SKM-1 treated with dmso at 0.1 percent for 144 hours (cell line): Measurements from ENCODE around the gene MARCHF9.

Experiments
- DNase-seq: peaks from one replicate; lab custom pipeline; 2025; ENCODE audit not compliant: unreplicated experiment; lab: John Stamatoyannopoulos, UW

The MARCHF9 gene

DNA sequence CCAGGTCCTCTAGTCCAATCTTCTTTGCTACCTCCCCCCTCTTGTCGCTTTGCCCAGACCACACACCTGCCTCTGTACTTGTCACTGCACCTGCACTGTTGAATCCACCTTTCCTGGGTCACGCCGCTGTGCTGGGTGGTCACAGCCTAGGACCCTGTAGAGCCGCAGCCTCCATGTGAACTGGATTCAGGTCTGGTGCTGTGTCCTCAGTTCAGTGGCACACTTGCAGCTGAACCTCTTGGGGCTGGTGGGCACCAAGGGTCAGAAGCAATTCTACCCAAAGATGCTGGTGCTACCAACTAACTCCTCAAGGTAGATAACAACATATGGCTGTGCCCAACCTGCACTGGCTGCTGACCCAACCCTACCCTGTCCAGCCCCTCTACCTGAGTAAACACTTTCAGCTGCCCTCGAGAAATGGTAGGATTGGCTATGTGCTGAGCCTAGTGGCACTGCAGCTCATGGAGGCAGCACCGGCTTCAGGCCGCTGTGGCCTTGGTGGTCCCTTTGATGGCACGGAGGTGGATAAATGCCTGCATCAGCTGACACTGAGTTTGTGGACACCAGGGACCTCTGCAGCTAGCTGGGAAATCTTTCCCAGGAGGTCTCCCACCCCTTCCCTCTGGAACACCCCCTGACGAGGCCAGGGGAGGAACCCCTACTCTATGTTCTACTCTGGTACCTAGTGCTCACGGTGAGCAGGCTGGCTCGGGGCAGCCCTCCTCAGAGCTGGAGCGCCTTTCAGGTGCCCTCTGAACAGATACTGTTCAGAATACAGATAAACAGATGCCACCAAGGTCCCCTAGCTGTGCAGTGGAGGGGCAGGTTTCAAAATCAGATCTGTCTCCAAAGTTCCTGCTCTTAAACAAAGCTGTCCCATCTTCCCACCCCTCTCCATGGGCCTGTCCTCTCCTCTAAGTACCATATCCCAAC lies 30.6 kb upstream of the MARCHF9 start:
- DNase-seq, result no peak

DNA sequence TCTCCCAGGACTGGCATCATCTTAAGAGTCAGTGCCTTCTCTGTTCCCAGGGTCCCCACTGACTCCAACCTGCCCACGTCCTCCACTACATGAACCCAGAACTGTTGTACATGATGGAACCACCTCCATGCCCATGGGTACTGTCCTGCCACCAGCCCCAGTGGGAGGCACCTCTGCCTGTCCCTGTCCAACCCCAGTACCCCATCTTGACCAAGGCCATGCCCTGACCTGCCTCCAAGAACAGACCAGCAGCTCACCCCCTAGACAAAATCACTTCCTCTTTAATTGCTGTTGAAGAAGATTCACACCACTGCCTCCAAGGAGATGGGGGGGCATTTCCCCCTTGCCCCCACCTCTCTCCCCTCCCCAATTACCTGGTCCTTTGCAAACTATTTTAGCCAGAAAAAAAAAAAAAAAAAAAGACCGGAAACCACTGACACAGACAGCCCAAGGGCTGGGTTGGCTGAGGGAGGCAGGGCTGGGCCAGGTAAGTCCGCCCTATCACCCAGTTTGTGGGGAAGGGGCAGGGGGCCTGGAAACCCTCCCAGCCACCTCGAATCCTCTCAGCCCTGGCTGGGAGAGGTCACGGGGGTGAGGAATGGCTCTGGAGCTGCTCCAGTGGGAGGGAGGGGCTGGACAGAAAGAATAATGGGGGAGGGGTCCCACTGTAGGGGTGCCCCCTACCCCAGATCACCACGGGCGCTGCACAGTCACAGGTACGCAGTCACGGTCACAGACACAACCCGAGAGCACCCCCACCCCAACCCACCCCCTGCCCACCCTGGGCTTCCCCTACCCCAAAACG lies 29.8 kb upstream of the MARCHF9 start:
- DNase-seq, result no peak

DNA sequence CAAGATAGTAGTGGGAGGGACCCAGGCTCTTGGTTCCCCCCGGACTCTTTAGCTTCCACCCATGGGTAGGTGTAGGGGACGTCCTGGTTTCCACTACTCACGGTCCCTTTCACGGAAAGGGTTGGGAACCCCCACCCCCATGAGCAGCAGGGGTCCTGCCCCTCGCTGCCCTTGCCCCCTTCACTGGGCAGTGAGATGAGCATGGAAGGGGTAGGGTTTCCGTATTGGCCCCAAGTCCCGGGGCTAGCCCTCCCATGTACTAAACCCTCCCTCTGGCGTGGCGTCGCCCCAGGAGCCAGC lies 29.1 kb upstream of the MARCHF9 start:
- no peak for DNase-seq

DNA sequence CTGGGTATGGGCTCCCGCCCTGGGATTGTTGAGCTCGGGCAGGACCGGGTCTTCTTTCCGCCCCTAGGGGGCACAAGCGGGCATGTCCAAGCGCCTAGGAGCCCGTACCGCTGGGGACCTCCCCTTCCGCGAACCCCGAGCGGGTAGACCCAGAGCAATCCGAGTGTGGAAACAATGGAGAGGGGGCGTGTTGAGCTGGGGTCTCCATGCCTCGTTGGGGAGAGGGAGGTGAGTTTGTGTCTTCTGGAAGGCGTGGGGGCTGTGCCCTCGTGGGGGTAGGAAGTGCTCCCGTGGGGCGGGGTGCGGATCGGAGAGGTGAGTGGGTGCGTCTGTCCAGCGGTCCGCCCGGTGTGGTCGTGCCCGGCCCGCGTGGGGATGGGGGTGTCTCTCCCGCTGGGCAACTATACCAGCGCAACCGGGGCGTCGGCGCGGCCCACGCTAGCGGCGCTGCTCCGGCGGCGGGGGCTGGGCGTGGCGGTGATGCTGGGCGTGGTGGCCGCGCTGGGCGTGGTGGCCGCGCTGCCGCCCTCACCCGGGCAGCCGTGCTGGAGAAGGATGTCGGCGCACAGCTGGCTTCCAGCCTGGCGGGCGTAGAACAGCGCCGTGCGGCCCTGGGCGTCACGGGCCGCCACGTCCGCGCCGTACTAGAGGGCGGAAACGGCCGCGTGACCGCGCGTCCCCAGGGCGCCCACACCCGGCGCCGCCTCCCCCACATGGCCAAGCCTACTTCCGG lies 28.6 kb upstream of the MARCHF9 start:
- DNase-seq, result no peak

DNA sequence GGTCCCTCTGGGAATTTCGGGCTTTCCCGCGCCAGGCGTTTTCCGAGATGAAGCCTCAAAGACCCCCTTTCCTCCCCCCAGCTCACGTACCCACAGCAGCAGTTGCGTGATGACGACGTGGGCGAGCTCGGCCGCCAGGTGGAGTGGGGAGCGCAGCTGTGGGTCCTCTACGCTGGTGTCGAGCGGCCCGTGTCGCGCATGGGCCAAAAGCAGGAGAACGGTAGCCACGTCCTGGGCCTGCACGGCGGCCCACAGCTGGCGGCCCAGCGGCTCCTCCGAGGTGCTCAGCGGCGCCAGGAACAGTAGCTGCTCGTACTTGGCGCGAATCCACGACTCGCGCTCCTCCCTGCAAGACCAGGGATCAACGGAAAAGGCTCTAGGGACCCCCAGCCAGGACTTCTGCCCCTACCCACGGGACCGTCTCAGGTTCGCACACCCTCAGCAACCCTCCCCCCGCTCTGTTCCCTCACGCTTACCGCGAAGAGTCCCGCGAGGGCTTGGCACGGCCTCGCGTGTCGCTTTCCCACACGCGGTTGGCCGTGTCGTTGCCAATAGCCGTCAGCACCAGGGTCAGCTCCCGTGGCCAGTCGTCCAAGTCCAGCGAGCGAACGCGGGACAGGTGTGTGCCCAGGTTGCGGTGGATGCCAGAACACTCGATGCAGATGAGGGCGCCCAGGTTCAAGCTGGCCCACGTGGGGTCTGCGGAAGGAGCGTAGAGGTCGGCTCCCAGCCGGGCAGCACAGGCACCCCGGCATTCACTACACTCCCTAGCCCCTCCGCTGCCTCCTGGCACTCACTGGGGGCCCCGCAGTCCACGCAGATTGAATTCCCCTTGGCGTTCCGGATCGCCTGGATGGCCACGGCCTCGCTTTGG lies 27.8 kb upstream of the MARCHF9 start:
- DNase-seq, result no peak

DNA sequence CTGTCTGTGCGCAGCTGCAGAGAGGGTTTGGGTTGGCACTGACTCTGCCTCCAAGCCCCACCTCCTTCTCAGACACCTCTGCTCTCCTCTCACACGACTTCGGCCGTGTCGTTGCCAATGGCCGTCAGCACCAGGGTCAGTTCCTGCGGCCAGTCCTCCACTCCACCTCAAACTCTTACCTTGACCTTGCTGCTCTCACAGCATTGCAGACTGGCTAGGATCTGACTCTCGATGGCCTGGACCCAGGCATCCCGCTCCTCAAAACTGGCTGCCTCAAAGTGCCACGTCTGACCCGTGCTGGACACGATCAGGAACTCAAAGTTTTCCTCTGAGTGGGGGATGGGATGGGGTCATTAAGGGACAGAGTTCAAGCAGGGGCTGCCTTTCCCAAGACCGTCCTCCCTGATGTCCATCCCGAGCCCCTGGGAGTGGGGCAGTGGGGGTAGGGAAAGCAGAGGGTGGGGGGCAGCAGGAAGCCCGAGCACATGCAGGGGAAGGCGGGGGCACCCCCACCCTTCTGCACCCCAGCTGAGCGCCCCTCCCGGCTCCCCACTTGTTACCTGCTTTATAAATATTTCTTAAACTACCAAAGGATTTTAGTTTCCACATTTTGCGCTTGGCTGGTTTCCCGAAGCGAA lies 27.0 kb upstream of the MARCHF9 start:
- DNase-seq, result no peak

DNA sequence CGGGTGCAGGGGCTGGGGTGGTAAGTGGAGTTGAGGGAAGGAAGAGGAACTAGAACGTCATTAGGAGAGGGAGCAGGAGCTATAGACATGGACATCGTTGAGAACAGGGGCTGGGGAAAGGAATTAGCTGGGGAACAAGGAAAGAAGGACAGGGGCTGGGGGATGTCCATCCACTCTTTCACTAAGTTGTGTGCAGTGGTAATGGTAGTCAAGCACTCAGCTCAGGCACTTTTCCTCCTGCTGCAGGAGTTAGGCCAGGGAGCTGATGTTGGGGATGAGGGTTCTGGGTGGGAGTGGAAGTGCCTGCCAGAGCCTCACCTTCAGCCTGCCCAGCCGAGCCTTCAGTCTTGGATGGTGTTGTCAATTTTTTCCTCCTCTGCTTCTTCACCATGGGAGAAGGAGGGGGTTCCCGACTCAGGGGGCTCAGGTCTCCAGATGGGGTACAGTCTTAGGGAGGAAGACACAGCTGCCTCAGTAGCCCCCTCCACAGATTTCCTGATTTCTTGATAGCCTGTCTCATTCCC lies 25.5 kb upstream of the MARCHF9 start:
- DNase-seq, result no peak

DNA sequence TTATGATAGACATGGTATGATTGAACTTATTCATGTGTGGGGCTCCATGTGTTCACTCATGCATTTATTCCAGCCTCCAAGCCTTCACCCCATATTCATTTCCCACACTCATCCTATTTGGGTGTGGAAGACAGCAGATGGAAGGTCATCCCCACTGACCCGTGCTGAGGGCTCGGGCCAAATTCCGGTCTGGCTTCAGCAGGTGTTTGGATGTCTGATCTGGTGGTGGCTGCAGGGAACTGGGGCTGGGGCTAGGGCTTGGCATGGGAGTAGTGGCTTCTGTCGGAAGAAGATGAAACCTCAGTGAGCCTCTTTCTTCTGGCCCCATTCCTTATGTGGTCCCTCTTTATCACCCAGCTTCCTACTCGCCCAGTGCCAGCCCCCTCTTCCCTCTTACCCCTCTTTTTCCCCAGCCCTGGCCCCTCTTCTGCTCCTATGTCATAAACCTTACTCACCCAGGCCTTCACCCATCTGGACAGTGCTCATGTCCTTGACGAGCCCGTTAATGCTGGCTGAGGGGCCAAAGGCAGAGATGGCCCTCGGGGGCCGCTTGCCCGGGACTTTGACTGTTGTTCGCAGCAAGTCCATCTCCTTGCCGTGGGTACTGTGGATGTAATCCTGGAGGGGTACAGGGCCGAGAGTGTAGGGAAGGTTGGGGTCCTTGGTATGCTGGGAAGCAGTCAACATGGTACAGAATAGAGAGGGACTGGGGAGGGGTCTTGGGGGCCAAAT lies 24.4 kb upstream of the MARCHF9 start:
- DNase-seq, result no peak

DNA sequence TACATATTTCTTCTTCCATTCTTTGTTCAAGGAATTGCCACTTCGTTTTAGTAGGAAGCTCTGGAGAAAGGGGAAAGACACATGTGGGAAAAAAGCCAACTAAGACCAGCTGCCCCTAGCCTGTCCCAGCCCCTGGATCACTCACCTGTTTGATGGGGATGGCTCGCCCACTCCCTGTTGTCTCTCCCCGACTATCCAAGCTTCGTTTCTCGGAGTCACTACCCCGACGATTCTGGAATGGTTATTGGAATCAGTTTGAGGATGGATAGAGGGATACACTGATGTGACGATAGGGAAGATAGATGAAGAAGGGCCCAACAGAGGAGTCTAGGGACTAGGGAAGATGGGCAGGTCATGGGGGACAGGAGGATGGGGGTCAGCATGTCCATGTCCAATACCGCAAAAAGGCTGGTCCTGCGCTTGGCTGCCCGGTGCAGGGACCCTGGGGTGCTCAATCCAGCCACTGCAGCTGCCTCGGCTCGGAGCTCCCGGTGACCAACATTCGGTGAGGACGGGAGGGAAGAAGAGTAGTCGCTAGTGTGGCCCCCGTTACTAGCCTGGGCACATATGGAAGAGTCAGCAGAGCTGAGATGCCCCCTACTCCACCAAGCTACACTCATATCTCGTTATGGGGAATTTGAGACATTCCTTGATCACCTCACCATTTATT lies 23.4 kb upstream of the MARCHF9 start:
- DNase-seq, result no peak

DNA sequence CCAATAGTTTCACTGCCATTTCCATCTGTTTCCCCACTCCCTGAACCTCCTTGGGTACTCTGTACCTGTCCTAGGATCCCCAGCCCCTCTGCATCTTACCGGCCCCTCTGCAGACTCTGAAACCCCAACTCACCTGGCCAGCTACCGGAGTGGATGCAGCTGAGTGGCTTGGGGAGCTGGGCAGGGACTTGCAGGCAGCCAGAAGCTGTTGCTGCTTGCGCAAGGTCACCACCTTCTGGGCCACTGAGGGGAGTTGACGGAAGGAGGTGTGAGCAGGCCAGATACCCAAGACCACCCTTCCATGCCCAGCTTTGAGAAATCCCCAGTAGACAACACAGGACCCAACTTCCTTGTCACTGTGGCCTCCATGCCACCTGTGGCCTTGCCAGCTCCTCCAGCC lies 22.6 kb upstream of the MARCHF9 start:
- no peak for DNase-seq

DNA sequence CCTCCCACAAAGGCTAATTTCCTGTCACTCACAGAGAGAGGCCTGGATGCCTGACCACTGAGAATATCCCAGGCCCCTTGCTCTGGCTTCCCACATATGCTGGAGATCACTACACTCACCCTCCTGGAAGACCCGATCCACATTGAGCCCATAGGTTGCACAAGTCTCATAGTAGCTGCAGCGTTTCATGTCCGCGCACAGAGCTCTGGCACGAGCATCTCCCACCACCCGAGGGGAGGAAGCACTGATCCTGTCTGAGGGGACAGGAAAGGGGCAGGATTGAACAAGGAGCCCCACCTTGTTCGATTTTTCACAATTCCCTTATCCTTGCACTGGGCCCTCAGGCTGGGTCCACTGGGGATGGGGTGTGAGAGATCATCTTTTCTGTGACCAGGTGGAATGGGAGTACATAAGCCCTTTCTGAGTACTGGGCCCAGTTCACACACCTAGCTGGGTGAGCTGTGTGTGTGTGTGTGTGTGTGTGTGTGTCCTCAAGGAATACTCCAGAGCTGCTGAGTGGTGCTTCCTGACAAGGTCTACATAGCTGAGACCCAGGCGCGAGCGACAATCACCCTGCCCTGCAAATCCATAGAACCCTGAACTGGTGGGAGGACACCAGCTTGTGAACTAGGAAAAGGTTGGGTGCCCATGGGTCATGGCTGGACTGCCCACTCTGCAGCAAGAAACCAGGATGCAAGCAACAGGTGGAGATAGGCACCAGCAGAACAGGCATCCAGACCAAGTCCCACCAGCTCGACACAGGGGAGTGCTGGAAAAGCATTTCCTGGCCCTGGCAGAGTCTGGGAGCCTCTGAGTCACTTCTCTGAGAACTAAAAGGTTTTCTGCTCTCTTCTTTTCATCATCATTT lies 21.9 kb upstream of the MARCHF9 start:
- no peak for DNase-seq

DNA sequence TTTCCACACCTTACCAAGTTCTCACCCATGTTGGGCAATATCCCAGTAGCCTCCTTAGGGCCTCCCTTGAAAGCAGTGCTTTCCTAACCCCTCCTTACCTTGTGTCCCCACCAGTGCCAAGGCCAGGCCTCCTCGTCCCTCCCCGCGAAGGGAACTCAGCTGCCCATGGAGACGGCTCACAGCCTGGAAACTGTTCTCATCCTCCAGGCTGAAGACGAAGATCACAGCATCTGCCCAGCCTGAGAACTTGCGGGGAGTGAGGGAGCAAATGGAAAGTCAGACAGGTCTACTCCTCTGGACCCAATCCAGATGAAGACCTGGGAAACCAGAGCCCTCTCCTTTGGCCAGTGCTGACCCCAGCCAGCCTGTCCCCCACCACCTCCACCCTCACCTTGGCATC lies 21.0 kb upstream of the MARCHF9 start:
- no peak for DNase-seq

DNA sequence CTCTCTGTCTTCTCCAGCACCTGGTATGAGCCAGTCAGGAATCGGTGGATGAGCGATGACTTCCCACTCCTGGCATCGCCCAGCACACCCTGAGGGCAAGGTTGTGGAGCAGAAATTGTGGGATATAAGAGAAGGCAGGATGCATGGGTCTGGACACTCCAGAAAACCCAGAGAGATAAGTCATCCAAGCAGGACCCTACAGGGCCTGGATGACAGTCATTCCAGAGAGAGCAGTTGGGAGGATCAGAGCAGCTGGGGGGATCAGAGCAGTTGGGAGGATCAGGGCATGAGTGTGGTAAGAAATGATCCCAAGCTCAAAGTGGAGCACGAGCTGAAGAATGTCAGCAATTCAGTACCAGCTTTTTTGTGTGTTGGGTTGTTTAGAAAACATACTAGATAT lies 20.3 kb upstream of the MARCHF9 start:
- no peak for DNase-seq

DNA sequence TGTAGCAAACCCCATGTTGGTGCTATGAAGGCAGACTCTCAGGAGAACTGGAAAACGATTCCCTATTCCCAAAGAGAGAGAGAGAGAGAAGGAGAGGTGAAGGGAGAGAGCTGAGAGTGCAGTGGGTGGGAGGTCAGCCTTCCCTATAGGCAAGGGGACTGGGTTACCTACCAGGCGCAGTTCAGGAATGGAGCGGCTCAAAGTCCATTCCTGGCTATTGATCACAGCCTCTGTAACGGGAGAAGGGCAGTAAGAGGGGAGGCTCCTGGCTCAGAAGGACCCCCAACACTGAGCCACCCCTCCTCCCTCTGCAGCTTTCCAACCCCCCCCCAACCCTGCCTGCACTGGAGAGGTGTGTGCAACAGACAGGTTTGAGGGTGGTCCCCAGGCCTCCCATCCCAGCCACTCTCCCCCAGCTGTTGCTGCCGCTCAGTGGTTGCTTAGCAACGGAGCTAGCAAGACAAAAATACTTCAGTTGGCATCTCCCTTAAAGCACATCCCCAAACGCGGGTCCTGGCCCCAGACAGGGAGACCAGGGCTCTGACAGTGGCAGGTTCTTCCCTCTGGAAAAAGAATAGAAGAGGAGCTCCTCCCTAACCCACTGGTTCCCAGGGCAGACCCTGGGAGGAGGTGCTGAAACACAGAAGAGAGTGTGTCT lies 19.6 kb upstream of the MARCHF9 start:
- no peak for DNase-seq

DNA sequence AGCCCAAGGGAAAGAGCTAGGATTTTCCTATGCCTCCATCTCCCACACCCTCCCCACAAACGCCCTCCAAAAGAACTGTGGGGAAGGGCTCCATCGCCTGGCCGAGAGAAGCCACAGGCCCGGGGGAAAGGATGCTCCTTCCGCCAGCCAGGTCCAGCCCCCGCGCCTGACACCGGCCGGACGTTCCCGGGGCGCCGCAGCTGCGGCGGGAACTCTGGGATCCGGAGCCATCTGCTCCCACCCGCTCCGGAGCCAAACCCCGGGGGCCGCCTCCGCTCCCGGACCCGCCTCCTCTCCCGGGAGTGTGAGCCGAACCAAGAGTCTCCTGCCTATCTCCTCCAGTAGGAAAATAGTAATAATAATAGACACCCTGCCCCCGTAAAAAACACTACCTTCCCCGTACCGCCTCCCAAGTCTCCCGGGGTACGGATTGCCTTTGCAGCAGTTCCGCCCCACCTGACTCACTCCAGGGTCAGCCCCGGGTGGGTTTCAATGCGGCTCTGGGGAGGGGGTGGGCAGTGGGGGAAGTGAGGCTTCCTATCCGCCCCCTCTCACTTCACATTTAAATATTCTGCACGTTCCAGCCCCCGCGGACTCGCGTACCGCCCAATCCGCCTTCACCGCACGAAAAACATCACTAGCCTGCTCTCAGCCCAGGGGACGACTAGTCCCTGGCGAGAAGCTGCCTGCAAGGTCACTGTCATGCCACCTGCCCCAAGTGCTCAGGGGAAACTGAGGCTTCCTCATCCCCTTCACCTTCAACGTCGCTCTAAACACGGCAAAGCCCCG lies 18.8 kb upstream of the MARCHF9 start:
- no peak for DNase-seq

DNA sequence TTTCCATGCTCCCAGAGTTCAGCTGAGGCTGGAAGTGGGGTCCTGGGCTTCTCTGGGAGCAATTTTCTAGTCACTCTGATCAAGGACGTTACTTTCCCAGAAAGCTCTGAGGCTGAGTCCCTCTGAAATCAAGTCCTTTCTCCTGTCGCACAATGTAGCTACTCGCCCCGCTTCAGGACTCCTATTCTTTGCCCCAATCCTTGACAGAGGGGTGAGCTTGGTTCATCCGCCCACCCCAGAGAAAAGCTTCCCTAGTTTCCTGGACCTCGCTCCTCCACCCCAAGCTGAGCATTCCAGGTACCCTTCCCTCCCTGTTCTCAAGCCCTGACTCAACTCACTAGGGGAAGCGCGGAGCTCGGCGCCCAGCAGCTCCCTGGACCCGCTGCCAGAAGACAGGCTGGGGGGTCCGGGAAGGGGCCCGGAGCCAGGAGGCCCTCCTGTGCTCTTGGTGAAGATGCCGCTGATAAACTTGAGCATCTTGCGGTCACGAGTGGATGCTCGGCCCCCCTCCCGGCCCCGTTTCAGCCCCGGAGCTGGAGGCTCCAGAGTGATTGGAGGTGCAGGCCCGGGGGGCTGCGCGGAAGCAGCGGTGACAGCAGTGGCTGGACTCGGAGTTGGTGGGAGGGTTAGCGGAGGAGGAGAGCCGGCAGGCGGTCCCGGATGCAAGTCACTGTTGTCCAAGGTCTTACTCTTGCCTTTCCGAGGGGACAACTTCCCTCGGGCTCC lies 18.0 kb upstream of the MARCHF9 start:
- no peak for DNase-seq
